ENCODE results near the gene AP2M1.

DNA sequence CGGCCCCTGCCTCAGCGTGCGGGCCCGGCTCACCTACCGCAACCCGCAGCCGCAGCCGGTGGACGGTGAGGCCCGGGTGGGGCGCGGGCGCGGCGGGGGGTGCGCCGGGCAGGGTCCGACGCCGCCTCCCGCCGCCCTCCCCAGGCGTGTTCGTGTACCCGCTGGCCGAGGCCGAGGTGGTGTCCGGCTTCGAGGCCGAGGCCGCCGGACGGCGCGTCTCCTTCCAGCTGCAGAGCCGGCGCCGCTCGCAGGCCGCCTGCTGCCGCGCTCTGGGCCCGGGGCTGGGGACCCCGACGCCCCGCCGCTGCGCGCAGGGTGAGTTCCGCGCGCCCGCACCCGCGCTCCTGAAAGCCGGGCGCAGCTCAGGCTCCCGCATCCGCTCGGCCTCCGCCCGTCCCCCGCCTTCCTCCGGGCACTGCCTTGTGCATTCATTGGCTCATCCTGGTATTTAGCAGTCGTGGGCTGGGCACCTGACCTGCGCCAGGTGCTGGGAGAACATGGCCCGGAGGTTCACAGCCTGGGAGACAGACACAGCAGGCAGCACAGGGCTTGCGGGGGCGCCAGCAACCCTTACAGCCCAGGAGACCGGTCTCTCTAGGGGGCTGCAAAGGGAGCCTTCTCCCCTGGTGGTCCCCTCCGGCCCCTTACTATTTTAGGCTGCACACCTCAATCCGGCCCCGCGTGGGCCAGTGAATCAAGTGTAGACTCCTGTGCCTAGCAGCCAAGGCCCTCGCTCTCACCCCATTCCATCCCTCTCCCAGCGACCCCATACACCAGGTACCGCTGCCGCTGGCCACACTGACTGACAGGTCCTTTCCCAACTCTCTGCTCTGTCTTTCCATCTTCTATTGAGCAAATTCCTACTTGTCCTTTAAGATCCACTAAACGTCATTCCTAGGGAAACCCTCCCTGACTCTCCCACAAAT is 56.2 kb downstream of the AP2M1 start:
- peak; percentile 84 for TF ChIP-seq EZH2 (IDR thresholded peaks at IDR 0.05; ENCODE audit: low read length)
- TF ChIP-seq, protein P1, sequence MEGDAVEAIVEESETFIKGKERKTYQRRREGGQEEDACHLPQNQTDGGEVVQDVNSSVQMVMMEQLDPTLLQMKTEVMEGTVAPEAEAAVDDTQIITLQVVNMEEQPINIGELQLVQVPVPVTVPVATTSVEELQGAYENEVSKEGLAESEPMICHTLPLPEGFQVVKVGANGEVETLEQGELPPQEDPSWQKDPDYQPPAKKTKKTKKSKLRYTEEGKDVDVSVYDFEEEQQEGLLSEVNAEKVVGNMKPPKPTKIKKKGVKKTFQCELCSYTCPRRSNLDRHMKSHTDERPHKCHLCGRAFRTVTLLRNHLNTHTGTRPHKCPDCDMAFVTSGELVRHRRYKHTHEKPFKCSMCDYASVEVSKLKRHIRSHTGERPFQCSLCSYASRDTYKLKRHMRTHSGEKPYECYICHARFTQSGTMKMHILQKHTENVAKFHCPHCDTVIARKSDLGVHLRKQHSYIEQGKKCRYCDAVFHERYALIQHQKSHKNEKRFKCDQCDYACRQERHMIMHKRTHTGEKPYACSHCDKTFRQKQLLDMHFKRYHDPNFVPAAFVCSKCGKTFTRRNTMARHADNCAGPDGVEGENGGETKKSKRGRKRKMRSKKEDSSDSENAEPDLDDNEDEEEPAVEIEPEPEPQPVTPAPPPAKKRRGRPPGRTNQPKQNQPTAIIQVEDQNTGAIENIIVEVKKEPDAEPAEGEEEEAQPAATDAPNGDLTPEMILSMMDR (optimal IDR thresholded peaks at IDR 0.05 in 1 of 3, IDR thresholded peaks at IDR 0.05 in 1 of 3, conservative IDR thresholded peaks at IDR 0.05 in 1 of 3; ENCODE audit: extremely low read depth in 1 of 3, insufficient read depth in 2 of 3, low read length in 3 of 3): no peak
